ENCODE data around the gene PSMA5.

PSMA5 gene

GRCh38 chr1:109368464-109368863 is 57.8 kb downstream of the PSMA5 start:
- no peak for DNase-seq (ENCODE audit: low read depth)
- no peak for TF ChIP-seq CTCF (conservative IDR thresholded peaks at IDR 0.05; ENCODE audit: low read depth, low read length)
- H3K4me3 ChIP-seq (ENCODE audit: low read length) = no peak overlapping the region

GRCh38 chr1:109367626-109368025 is 58.6 kb downstream of the PSMA5 start:
- no peak overlapping the region for H3K4me3 ChIP-seq (ENCODE audit: low read length)
- TF ChIP-seq CTCF (conservative IDR thresholded peaks at IDR 0.05; ENCODE audit: low read depth, low read length) = no peak
- no peak for DNase-seq (ENCODE audit: low read depth)

GRCh38 chr1:109365642-109366204 is 60.5 kb downstream of the PSMA5 start:
- TF ChIP-seq CTCF (conservative IDR thresholded peaks at IDR 0.05; ENCODE audit: low read depth, low read length) = no peak
- no peak for DNase-seq (ENCODE audit: low read depth)
- H3K4me3 ChIP-seq (ENCODE audit: low read length) = no peak overlapping the region

GRCh38 chr1:109361649-109362048 is 64.6 kb downstream of the PSMA5 start:
- no peak for TF ChIP-seq CTCF (conservative IDR thresholded peaks at IDR 0.05; ENCODE audit: low read depth, low read length)
- no peak for DNase-seq (ENCODE audit: low read depth)
- no peak overlapping the region for H3K4me3 ChIP-seq (ENCODE audit: low read length)

GRCh38 chr1:109361069-109361468 is 65.2 kb downstream of the PSMA5 start:
- TF ChIP-seq CTCF (conservative IDR thresholded peaks at IDR 0.05; ENCODE audit: low read depth, low read length) = no peak

GRCh38 chr1:109357616-109358015 is 68.6 kb downstream of the PSMA5 start:
- no peak overlapping the region for H3K4me3 ChIP-seq (ENCODE audit: low read length)
- no peak for DNase-seq (ENCODE audit: low read depth)
- no peak for TF ChIP-seq CTCF (conservative IDR thresholded peaks at IDR 0.05; ENCODE audit: low read depth, low read length)

More at GRCh38 chr1:109361069-109361468, 65.2 kb downstream of the PSMA5 start:
- DNase-seq (ENCODE audit: low read depth) = no peak
- H3K4me3 ChIP-seq (ENCODE audit: low read length) = no peak overlapping the region

- no peak overlapping the region for H3K4me3 ChIP-seq (ENCODE audit: low read length)
- DNase-seq (ENCODE audit: low read depth) = no peak
- no peak for TF ChIP-seq CTCF (conservative IDR thresholded peaks at IDR 0.05; ENCODE audit: low read depth, low read length)
Measured at GRCh38 chr1:109356915-109357314, 69.3 kb downstream of the PSMA5 start.

Measured in retinal pigment epithelial cell (primary cell).